Right lobe of liver (tissue), 4 donors: ENCODE data around the gene AKAP17A.
A peak's percentile ranks its signal among the peaks of the same experiment; 100 is the strongest.

Source experiments
- CTCF ChIP-seq, 4 donors: fragments of 200-600 bp in 3 of 4; fragments of 450-650 bp in 1 of 4; IDR thresholded peaks; one replicate each; pipeline versions ENCODE4 v1.5.1 to v1.8.0; 2016 to 2022; ENCODE audit warnings: antibody characterized with exemption in 4 of 4, mild to moderate bottlenecking in 2 of 4
- POLR2A ChIP-seq: fragments of 450-650 bp; IDR thresholded peaks from one replicate; pipeline ENCODE4 v1.6.1; 2017; ENCODE audit warnings: antibody characterized with exemption, mild to moderate bottlenecking
- donor health status: DM: no; HTN: no; CAD: no.
- donor health status: DM: no; HTN: no; CAD: no.
- donor health status: DM: no; HTN: yes; CAD: no.

- peak; percentile 86 for TF ChIP-seq POLR2A
- TF ChIP-seq CTCF (IDR thresholded peaks at IDR 0.05) = peak in 1 of 4 donors; percentile 13
Measured at GRCh38 chrX:1591102-1591862, at the start of gene AKAP17A.
